IPS-15b (cell line): ENCODE results near the gene PGPEP1.

ENCODE experiments used
- H3K27me3 ChIP-seq: one replicate; pipeline ENCODE4 v1.6.1; 2013; ENCODE audit warnings: low read length; ENCODE audit not compliant: control insufficient read depth, insufficient read depth
- H3K36me3 ChIP-seq: one replicate; pipeline ENCODE4 v1.6.1; 2013; ENCODE audit warnings: low read length; ENCODE audit not compliant: control insufficient read depth, insufficient read depth
- H3K4me1 ChIP-seq: one replicate; pipeline ENCODE4 v1.6.1; 2013; ENCODE audit warnings: mild to moderate bottlenecking, low read length; ENCODE audit not compliant: control insufficient read depth, insufficient read depth
- H3K4me3 ChIP-seq: one replicate; pipeline ENCODE4 v1.5.1; 2013; ENCODE audit warnings: low read depth, low read length
- H3K9ac ChIP-seq: one replicate; pipeline ENCODE4 v1.6.1; 2013; ENCODE audit warnings: low read depth, mild to moderate bottlenecking, low read length
- H3K9me3 ChIP-seq: one replicate; pipeline ENCODE4 v1.6.1; 2013; ENCODE audit warnings: mild to moderate bottlenecking, low read length; ENCODE audit not compliant: control insufficient read depth, insufficient read depth

Gene PGPEP1

GRCh38 chr19:18299654-18300053, 40.7 kb upstream of the PGPEP1 start:
- H3K4me3 ChIP-seq: no peak overlapping the region
- H3K4me1 ChIP-seq: peaks cover 6% of the 10 kb centered on the region
- H3K36me3 ChIP-seq: no peaks in the 10 kb centered on the region
- no peak overlapping the region for H3K9ac ChIP-seq
- no peaks in the 10 kb centered on the region for H3K27me3 ChIP-seq
- H3K9me3 ChIP-seq: no peaks in the 10 kb centered on the region

DNA sequence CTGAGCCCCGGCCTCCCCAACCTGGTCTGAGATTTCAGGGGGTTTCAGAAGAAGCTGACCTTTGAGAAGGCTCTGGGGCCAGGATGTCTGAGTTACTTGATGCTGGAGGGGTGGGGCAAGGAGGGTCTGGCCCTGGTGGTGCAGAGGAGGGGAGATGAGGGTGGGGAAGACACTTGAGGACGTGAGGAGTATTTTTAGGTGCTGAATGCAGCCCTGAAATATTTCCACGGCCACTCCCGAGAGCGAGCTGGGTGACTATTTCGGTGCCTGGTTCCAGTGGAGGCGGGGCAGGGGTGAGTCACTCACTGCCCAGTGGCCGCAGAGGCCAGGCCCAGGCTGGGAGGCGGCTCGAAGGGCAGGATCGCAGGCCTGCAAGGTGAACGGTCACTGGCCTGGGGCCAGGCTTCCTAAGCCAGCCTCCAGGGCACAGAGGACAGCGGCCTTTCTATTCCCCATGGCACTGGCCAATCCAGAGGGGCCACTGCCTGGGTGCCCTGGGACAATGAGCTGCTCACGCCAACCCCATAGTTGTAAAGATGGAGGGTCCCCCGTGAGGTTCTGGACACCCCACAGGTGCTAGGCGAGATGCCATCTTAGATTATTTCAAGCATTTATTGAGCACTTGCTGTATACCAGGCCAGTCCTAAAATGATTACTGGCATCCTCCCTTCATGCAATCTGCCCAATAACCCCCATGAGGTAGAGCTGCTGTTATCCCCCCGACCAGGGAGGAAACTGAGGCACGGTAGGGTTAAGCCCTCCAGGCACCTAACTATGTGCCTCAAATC, 39.3 kb upstream of the PGPEP1 start:
- no peak overlapping the region for H3K4me3 ChIP-seq
- no peak overlapping the region for H3K9ac ChIP-seq
- no peaks in the 10 kb centered on the region for H3K36me3 ChIP-seq
- no peaks in the 10 kb centered on the region for H3K27me3 ChIP-seq
- no peaks in the 10 kb centered on the region for H3K9me3 ChIP-seq
- H3K4me1 ChIP-seq: peaks cover 8% of the 10 kb centered on the region

GRCh38 chr19:18301718-18302111, 38.7 kb upstream of the PGPEP1 start:
- H3K9ac ChIP-seq: no peak overlapping the region
- H3K4me1 ChIP-seq: peaks cover 8% of the 10 kb centered on the region
- H3K36me3 ChIP-seq: no peaks in the 10 kb centered on the region
- no peaks in the 10 kb centered on the region for H3K9me3 ChIP-seq
- no peaks in the 10 kb centered on the region for H3K27me3 ChIP-seq
- no peak overlapping the region for H3K4me3 ChIP-seq

DNA sequence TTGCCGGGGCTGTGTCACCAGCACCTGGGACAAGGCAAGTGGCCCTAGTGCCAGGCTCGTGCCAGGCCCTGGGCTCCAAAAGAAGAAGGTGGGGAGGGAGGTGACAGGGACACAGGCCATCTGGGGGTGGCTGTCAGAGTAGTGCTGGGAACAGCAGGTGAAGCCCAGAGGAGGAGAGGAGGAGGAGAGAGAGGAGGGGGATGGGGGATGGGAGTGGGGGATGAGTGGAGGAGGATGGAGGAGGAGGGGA, 36.3 kb upstream of the PGPEP1 start:
- Histone ChIP-seq H3K36me3 (peaks cover 19% of the 10 kb centered on the region), H3K4me3 (no peak overlapping the region), H3K9me3 (no peaks in the 10 kb centered on the region), H3K27me3 (no peaks in the 10 kb centered on the region), H3K9ac (peak overlapping the region; percentile 66), H3K4me1 (peaks cover 8% of the 10 kb centered on the region)

- Histone ChIP-seq H3K36me3 (peaks cover 24% of the 10 kb centered on the region), H3K9ac (peak overlapping the region; percentile 66), H3K4me3 (peak overlapping the region; percentile 35), H3K9me3 (no peaks in the 10 kb centered on the region), H3K4me1 (peaks cover 8% of the 10 kb centered on the region), H3K27me3 (no peaks in the 10 kb centered on the region)
Measured at GRCh38 chr19:18304458-18305310, 35.7 kb upstream of the PGPEP1 start.

DNA sequence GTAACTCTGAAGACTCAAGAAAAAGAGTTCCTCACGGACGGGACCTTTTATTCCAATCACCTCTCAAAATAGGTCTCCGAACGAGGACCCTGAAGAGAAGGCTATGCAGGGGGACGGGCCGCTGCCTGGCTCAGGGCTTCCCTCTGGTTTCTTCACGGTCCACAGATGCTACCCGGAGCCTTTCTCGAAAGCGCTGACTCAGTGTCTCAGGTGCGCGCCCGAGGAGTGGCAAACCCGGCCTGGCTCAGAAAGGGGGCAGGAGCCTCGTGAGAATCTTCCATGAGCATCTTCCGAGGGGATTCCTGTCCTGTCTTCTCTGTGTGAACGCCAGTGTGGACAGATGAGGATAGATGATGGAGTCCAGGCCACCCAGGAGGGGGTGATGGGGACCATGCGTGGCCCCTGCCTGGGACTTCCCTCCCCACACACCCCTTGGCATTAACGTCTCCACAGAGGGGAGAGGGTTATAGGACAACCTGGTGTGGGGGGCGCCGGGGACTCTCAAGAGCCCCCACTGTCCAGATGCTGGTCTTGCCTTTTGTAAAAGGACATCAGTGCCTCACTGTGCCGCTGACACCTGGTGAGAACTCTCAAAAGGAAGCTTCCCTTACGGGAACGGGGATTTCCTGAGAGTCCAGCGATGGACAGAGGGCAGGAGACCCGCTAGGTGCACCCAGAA, 34.0 kb upstream of the PGPEP1 start:
- H3K4me3 ChIP-seq: no peak overlapping the region
- H3K9me3 ChIP-seq: no peaks in the 10 kb centered on the region
- no peak overlapping the region for H3K9ac ChIP-seq
- H3K36me3 ChIP-seq: peaks cover 35% of the 10 kb centered on the region
- H3K4me1 ChIP-seq: peaks cover 8% of the 10 kb centered on the region
- H3K27me3 ChIP-seq: no peaks in the 10 kb centered on the region

GRCh38 chr19:18306888-18307260, 33.5 kb upstream of the PGPEP1 start:
- Histone ChIP-seq H3K36me3 (peaks cover 40% of the 10 kb centered on the region), H3K27me3 (no peaks in the 10 kb centered on the region), H3K4me1 (peaks cover 8% of the 10 kb centered on the region), H3K4me3 (no peak overlapping the region), H3K9ac (no peak overlapping the region), H3K9me3 (no peaks in the 10 kb centered on the region)

- H3K27me3 ChIP-seq: no peaks in the 10 kb centered on the region
- no peak overlapping the region for H3K4me3 ChIP-seq
- H3K36me3 ChIP-seq: peaks cover 44% of the 10 kb centered on the region
- no peak overlapping the region for H3K9ac ChIP-seq
- H3K4me1 ChIP-seq: peaks cover 8% of the 10 kb centered on the region
- no peaks in the 10 kb centered on the region for H3K9me3 ChIP-seq
Measured at GRCh38 chr19:18307271-18307681, 33.1 kb upstream of the PGPEP1 start.

- Histone ChIP-seq H3K4me1 (peaks cover 8% of the 10 kb centered on the region), H3K9me3 (no peaks in the 10 kb centered on the region), H3K27me3 (no peaks in the 10 kb centered on the region), H3K9ac (no peak overlapping the region), H3K36me3 (peaks cover 52% of the 10 kb centered on the region), H3K4me3 (no peak overlapping the region)
Measured at GRCh38 chr19:18308051-18308947, 32.1 kb upstream of the PGPEP1 start.

DNA sequence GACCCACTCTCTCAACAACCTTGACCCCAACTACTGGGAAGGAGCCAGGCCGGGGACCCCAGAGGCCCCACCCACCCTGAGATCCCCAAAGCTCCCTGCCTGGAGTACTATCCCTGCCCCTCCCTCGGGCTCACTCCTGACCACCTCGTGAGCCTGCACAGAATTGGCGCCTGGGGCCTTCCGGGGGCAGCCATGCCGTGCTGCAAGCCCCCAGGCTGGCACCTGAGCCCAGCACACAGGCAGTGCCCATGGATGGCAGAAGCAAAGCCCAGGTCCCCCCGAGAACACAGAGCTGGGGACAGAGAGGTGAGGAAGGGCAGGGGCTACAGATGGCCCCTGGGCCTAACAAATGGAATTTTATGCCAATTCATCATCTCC, 31.5 kb upstream of the PGPEP1 start:
- Histone ChIP-seq H3K36me3 (peaks cover 55% of the 10 kb centered on the region), H3K27me3 (no peaks in the 10 kb centered on the region), H3K9me3 (no peaks in the 10 kb centered on the region), H3K4me3 (no peak overlapping the region), H3K9ac (no peak overlapping the region), H3K4me1 (peaks cover 5% of the 10 kb centered on the region)

DNA sequence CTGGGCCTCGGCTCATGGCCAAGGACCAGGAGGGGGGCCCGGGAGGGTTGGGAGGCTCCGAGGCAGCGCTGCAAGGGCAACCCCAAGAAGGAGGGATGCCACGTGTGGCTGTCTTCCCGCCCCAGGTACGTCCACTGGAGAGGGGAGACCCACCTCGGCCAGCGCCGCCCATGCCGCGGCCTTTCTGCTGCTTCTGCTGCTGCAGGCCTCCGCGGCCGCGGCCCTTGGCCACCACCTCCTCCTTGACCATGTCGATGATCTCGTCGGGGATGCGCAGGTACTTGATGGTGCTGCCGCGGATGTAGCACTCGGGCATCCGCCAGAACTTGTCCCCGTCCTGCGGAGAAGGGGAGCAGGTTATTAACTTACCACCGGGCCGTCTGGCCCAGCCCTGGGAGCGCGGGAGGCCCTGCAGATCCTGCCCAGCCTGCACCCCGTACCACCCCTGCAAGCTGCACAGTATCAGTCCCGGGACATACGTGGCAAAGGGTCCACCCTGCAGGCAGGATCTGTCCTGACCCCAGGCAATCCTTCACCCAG, 30.8 kb upstream of the PGPEP1 start:
- Histone ChIP-seq H3K9me3 (no peaks in the 10 kb centered on the region), H3K4me3 (no peak overlapping the region), H3K36me3 (peaks cover 61% of the 10 kb centered on the region), H3K27me3 (no peaks in the 10 kb centered on the region), H3K9ac (no peak overlapping the region), H3K4me1 (peaks cover 3% of the 10 kb centered on the region)
